ENCODE measurements around the gene SCGB1D2. TPM values are rescaled to one million over a fixed set of nuclear protein-coding genes. Genes with fewer than 3 reads are reported as not detected.
"Not testable (repeated sequence)": the region's sequence is repeated elsewhere in the genome, so short reads cannot be mapped to it uniquely, and the experiment has no call there.

SCGB1D2 gene
- not detected in 2 replicates for total RNA-seq

GRCh38 chr11:62242021-62242420, at the start of gene SCGB1D2:
Gene SCGB1D2, plus strand, starts transcription at chr11:62242239. Its CDS starts 69 bp downstream, at chr11:62242308.
- no peaks in the 10 kb centered on the region for H3K4me1 Mint-ChIP-seq (ENCODE audit: low read depth)
- no peaks in the 10 kb centered on the region for H3K36me3 Mint-ChIP-seq (ENCODE audit: low read depth)

GRCh38 chr11:62193952-62194351, 48.1 kb upstream of the SCGB1D2 start:
- no peaks in the 10 kb centered on the region for H3K4me1 Mint-ChIP-seq (ENCODE audit: low read depth)
- no peak for DNase-seq (ENCODE audit: low spot score)
- H3K4me3 Mint-ChIP-seq (ENCODE audit: low read depth), result no peak overlapping the region
- H3K36me3 Mint-ChIP-seq (ENCODE audit: low read depth), result no peaks in the 10 kb centered on the region
- no peaks in the 10 kb centered on the region for H3K9me3 Mint-ChIP-seq
- intact Hi-C loops (cut with micrococcal nuclease), result no loop called here
- no peak overlapping the region for H3K27ac Mint-ChIP-seq
- H3K27me3 Mint-ChIP-seq (ENCODE audit: low read depth), result peaks cover 24% of the 10 kb centered on the region

More at GRCh38 chr11:62242021-62242420, at the start of gene SCGB1D2:
- Mint-ChIP-seq H3K4me3 (ENCODE audit: low read depth) (no peak within 1 kb of the TSS), H3K9me3 (no peaks in the 10 kb centered on the region), H3K27me3 (ENCODE audit: low read depth) (peaks cover 10% of the 10 kb centered on the region), H3K27ac (no peak within 1 kb of the TSS)
- DNase-seq (ENCODE audit: low spot score), result no peak
- intact Hi-C loops (cut with micrococcal nuclease), result no loop called here

GRCh38 chr11:62195010-62195409, 47.0 kb upstream of the SCGB1D2 start:
- intact Hi-C loops (cut with micrococcal nuclease); DNase-seq (ENCODE audit: low spot score); H3K4me3 Mint-ChIP-seq (ENCODE audit: low read depth); H3K27ac Mint-ChIP-seq; H3K4me1 Mint-ChIP-seq (ENCODE audit: low read depth); H3K9me3 Mint-ChIP-seq; H3K36me3 Mint-ChIP-seq (ENCODE audit: low read depth): not testable (repeated sequence)
- peaks cover 21% of the 10 kb centered on the region for H3K27me3 Mint-ChIP-seq (ENCODE audit: low read depth)

GRCh38 chr11:62195945-62196344, 46.1 kb upstream of the SCGB1D2 start:
- Mint-ChIP-seq H3K27me3 (ENCODE audit: low read depth) (peaks cover 26% of the 10 kb centered on the region), H3K27ac (no peak overlapping the region), H3K36me3 (ENCODE audit: low read depth) (no peaks in the 10 kb centered on the region), H3K4me1 (ENCODE audit: low read depth) (no peaks in the 10 kb centered on the region), H3K9me3 (no peaks in the 10 kb centered on the region), H3K4me3 (ENCODE audit: low read depth) (no peak overlapping the region)
- intact Hi-C loops (cut with micrococcal nuclease), result no loop called here
- DNase-seq (ENCODE audit: low spot score), result no peak

GRCh38 chr11:62197400-62197799, 44.6 kb upstream of the SCGB1D2 start:
- H3K36me3 Mint-ChIP-seq (ENCODE audit: low read depth); intact Hi-C loops (cut with micrococcal nuclease); H3K4me3 Mint-ChIP-seq (ENCODE audit: low read depth); H3K27ac Mint-ChIP-seq; H3K4me1 Mint-ChIP-seq (ENCODE audit: low read depth); DNase-seq (ENCODE audit: low spot score); H3K9me3 Mint-ChIP-seq: not testable (repeated sequence)
- peaks cover 30% of the 10 kb centered on the region for H3K27me3 Mint-ChIP-seq (ENCODE audit: low read depth)

GRCh38 chr11:62201376-62201775, 40.7 kb upstream of the SCGB1D2 start:
- intact Hi-C loops (cut with micrococcal nuclease), result no loop called here
- Mint-ChIP-seq H3K4me1 (ENCODE audit: low read depth) (no peaks in the 10 kb centered on the region), H3K27ac (no peak overlapping the region), H3K27me3 (ENCODE audit: low read depth) (peaks cover 18% of the 10 kb centered on the region), H3K4me3 (ENCODE audit: low read depth) (no peak overlapping the region), H3K9me3 (no peaks in the 10 kb centered on the region), H3K36me3 (ENCODE audit: low read depth) (no peaks in the 10 kb centered on the region)
- DNase-seq (ENCODE audit: low spot score), result no peak

- Mint-ChIP-seq H3K27ac (no peak overlapping the region), H3K27me3 (ENCODE audit: low read depth) (peaks cover 18% of the 10 kb centered on the region), H3K4me1 (ENCODE audit: low read depth) (no peaks in the 10 kb centered on the region), H3K36me3 (ENCODE audit: low read depth) (no peaks in the 10 kb centered on the region), H3K4me3 (ENCODE audit: low read depth) (no peak overlapping the region), H3K9me3 (no peaks in the 10 kb centered on the region)
- intact Hi-C loops (cut with micrococcal nuclease), result no loop called here
- DNase-seq (ENCODE audit: low spot score), result no peak
Measured at GRCh38 chr11:62202910-62203309, 39.1 kb upstream of the SCGB1D2 start.

GRCh38 chr11:62204430-62204829, 37.6 kb upstream of the SCGB1D2 start:
- no peaks in the 10 kb centered on the region for H3K9me3 Mint-ChIP-seq
- no peak overlapping the region for H3K27ac Mint-ChIP-seq
- DNase-seq (ENCODE audit: low spot score), result no peak
- H3K4me1 Mint-ChIP-seq (ENCODE audit: low read depth), result no peaks in the 10 kb centered on the region
- intact Hi-C loops (cut with micrococcal nuclease), result no loop called here
- H3K36me3 Mint-ChIP-seq (ENCODE audit: low read depth), result no peaks in the 10 kb centered on the region
- peaks cover 19% of the 10 kb centered on the region for H3K27me3 Mint-ChIP-seq (ENCODE audit: low read depth)
- H3K4me3 Mint-ChIP-seq (ENCODE audit: low read depth), result no peak overlapping the region

GRCh38 chr11:62205441-62205840, 36.6 kb upstream of the SCGB1D2 start:
- peaks cover 16% of the 10 kb centered on the region for H3K27me3 Mint-ChIP-seq (ENCODE audit: low read depth)
- no peak overlapping the region for H3K27ac Mint-ChIP-seq
- H3K9me3 Mint-ChIP-seq, result no peaks in the 10 kb centered on the region
- H3K4me1 Mint-ChIP-seq (ENCODE audit: low read depth), result no peaks in the 10 kb centered on the region
- DNase-seq (ENCODE audit: low spot score), result no peak
- H3K36me3 Mint-ChIP-seq (ENCODE audit: low read depth), result no peaks in the 10 kb centered on the region
- H3K4me3 Mint-ChIP-seq (ENCODE audit: low read depth), result no peak overlapping the region
- intact Hi-C loops (cut with micrococcal nuclease), result no loop called here

- DNase-seq (ENCODE audit: low spot score); H3K27me3 Mint-ChIP-seq (ENCODE audit: low read depth); H3K9me3 Mint-ChIP-seq; H3K27ac Mint-ChIP-seq; intact Hi-C loops (cut with micrococcal nuclease); H3K36me3 Mint-ChIP-seq (ENCODE audit: low read depth); H3K4me1 Mint-ChIP-seq (ENCODE audit: low read depth); H3K4me3 Mint-ChIP-seq (ENCODE audit: low read depth): not testable (repeated sequence)
Measured at GRCh38 chr11:62206276-62207066, 35.6 kb upstream of the SCGB1D2 start.

- Mint-ChIP-seq H3K36me3 (ENCODE audit: low read depth) (no peaks in the 10 kb centered on the region), H3K4me3 (ENCODE audit: low read depth) (no peak overlapping the region), H3K27me3 (ENCODE audit: low read depth) (peaks cover 4% of the 10 kb centered on the region), H3K27ac (no peak overlapping the region), H3K4me1 (ENCODE audit: low read depth) (no peaks in the 10 kb centered on the region), H3K9me3 (no peaks in the 10 kb centered on the region)
- intact Hi-C loops (cut with micrococcal nuclease), result no loop called here
- no peak for DNase-seq (ENCODE audit: low spot score)
Measured at GRCh38 chr11:62208785-62209144, 33.3 kb upstream of the SCGB1D2 start.

GRCh38 chr11:62217191-62217748, 24.8 kb upstream of the SCGB1D2 start:
- Mint-ChIP-seq H3K36me3 (ENCODE audit: low read depth) (no peaks in the 10 kb centered on the region), H3K4me3 (ENCODE audit: low read depth) (no peak overlapping the region), H3K27ac (no peak overlapping the region), H3K4me1 (ENCODE audit: low read depth) (no peaks in the 10 kb centered on the region), H3K9me3 (peaks cover 4% of the 10 kb centered on the region), H3K27me3 (ENCODE audit: low read depth) (peaks cover 22% of the 10 kb centered on the region)
- DNase-seq (ENCODE audit: low spot score), result no peak
- intact Hi-C loops (cut with micrococcal nuclease), result no loop called here

GRCh38 chr11:62221498-62221897, 20.5 kb upstream of the SCGB1D2 start:
- Mint-ChIP-seq H3K27ac (no peak overlapping the region), H3K9me3 (peaks cover 30% of the 10 kb centered on the region), H3K27me3 (ENCODE audit: low read depth) (peaks cover 16% of the 10 kb centered on the region)

More at GRCh38 chr11:62221498-62221897, 20.5 kb upstream of the SCGB1D2 start:
- intact Hi-C loops (cut with micrococcal nuclease), result no loop called here
- Mint-ChIP-seq H3K4me1 (ENCODE audit: low read depth) (no peaks in the 10 kb centered on the region), H3K36me3 (ENCODE audit: low read depth) (no peaks in the 10 kb centered on the region), H3K4me3 (ENCODE audit: low read depth) (no peak overlapping the region)
- DNase-seq (ENCODE audit: low spot score), result no peak

All from activated T-helper 2 cell treated with anti-CD3 and anti-CD28 coated beads, Interferon-gamma antibody, Interleukin-2, Interleukin-4, amounts not matched to agents 10 μg/mL and 5 μg/mL and 100 μg/mL, durations not matched to agents 14 hours and 24 hours and 36 hours (primary cell).